Right kidney (tissue), 1 donor: Measurements from ENCODE around the gene IMPG1.
"Not testable (repeated sequence)": the region's sequence is repeated elsewhere in the genome, so short reads cannot be mapped to it uniquely, and the experiment has no call there.

Experiments used
- DNase-seq: peaks from one replicate; pipeline ENCODE4 v3.0.0-alpha.2; 2016

Gene IMPG1

GRCh38 chr6:75946146-75946831 is 126.2 kb downstream of the IMPG1 start:
- DNase-seq: no peak

GRCh38 chr6:75943381-75943780 is 129.1 kb downstream of the IMPG1 start:
- no peak for DNase-seq

GRCh38 chr6:75941509-75941908 is 131.0 kb downstream of the IMPG1 start:
- no peak for DNase-seq

GRCh38 chr6:75940564-75940963 is 131.9 kb downstream of the IMPG1 start:
- no peak for DNase-seq

- DNase-seq: no peak
Observed at GRCh38 chr6:75937846-75938245, 134.6 kb downstream of the IMPG1 start.

- DNase-seq: no peak
Observed at GRCh38 chr6:75936682-75937081, 135.8 kb downstream of the IMPG1 start.

GRCh38 chr6:75935473-75935793 is 137.0 kb downstream of the IMPG1 start:
- DNase-seq: no peak

GRCh38 chr6:75934643-75935472 is 137.6 kb downstream of the IMPG1 start:
- DNase-seq: peak; percentile 68

GRCh38 chr6:75933387-75933975 is 139.0 kb downstream of the IMPG1 start:
- no peak for DNase-seq

GRCh38 chr6:75932067-75932466 is 140.4 kb downstream of the IMPG1 start:
- DNase-seq: peak; percentile 28

GRCh38 chr6:75931011-75931680 is 141.3 kb downstream of the IMPG1 start:
- DNase-seq: peak; percentile 17

GRCh38 chr6:75926293-75927168 is 145.9 kb downstream of the IMPG1 start:
- no peak for DNase-seq

- DNase-seq: no peak
Observed at GRCh38 chr6:75922226-75922625, 150.2 kb downstream of the IMPG1 start.

- DNase-seq: no peak
Observed at GRCh38 chr6:75913040-75913439, 159.4 kb downstream of the IMPG1 start.

- DNase-seq: no peak
Observed at GRCh38 chr6:75907444-75907843, 165.0 kb downstream of the IMPG1 start.

GRCh38 chr6:75906871-75907270 is 165.6 kb downstream of the IMPG1 start:
- no peak for DNase-seq

- not testable (repeated sequence) for DNase-seq
Observed at GRCh38 chr6:75905129-75905528, 167.3 kb downstream of the IMPG1 start.

- not testable (repeated sequence) for DNase-seq
Observed at GRCh38 chr6:75900216-75900615, 172.2 kb downstream of the IMPG1 start.

- DNase-seq: no peak
Observed at GRCh38 chr6:75896526-75896925, 175.9 kb downstream of the IMPG1 start.

- DNase-seq: no peak
Observed at GRCh38 chr6:75893776-75894152, 178.7 kb downstream of the IMPG1 start.

GRCh38 chr6:75893058-75893775 is 179.2 kb downstream of the IMPG1 start:
- peak; percentile 31 for DNase-seq
